OCI-LY3 (cell line): ENCODE measurements around the gene PDHA2.

Experiments
- H2AFZ ChIP-seq: fragments of 200-600, 300-600 bp; shearing (Covaris generic); 2 replicates; pipeline ENCODE4 v1.6.0; 2014; ENCODE audit warnings: antibody characterized with exemption, low read depth, low read length
- H3K27ac ChIP-seq: fragments of 200-600, 300-600 bp; sonication (generic); 2 replicates; pipeline ENCODE4 v1.5.1; 2014; ENCODE audit warnings: mild to moderate bottlenecking, low read length, moderate library complexity, mixed read lengths
- H3K27me3 ChIP-seq: fragments of 200-600, 300-600 bp; sonication (generic); 2 replicates; pipeline ENCODE4 v1.6.1; 2014; ENCODE audit warnings: low read depth, low read length, mixed read lengths
- H3K36me3 ChIP-seq: fragments of 200-600, 300-600 bp; sonication (generic); replicated peaks from 2 replicates; pipeline ENCODE3; 2014; ENCODE audit warnings: low read depth, low read length, mixed read lengths
- H3K4me1 ChIP-seq: fragments of 300-600, 200-600 bp; sonication (generic); 2 replicates; pipeline ENCODE4 v1.6.1; 2014; ENCODE audit warnings: low read length, mixed read lengths
- H3K4me2 ChIP-seq: fragments of 200-600, 300-600 bp; sonication (generic); 2 replicates; pipeline ENCODE4 v1.6.1; 2014; ENCODE audit warnings: low read length, mixed read lengths
- H3K4me3 ChIP-seq: fragments of 300-600, 200-600 bp; sonication (generic); 2 replicates; pipeline ENCODE4 v1.5.1; 2014; ENCODE audit warnings: antibody characterized with exemption, mild to moderate bottlenecking, low read length, moderate library complexity
- H3K79me2 ChIP-seq: fragments of 300-600, 200-600 bp; shearing (Covaris generic); 2 replicates; pipeline ENCODE4 v1.6.1; 2014; ENCODE audit warnings: mild to moderate bottlenecking, low read length, mixed read lengths
- H3K9ac ChIP-seq: fragments of 300-600, 200-600 bp; shearing (Covaris generic); 2 replicates; pipeline ENCODE4 v1.6.0; 2014; ENCODE audit warnings: mild to moderate bottlenecking, low read length, moderate library complexity
- H3K9me3 ChIP-seq: fragments of 200-600, 300-600 bp; shearing (Covaris generic); 2 replicates; pipeline ENCODE4 v1.6.1; 2014; ENCODE audit warnings: low read length, mixed read lengths; ENCODE audit not compliant: insufficient read depth
- H4K20me1 ChIP-seq: fragments of 200-600, 300-600 bp; sonication (generic); 2 replicates; pipeline ENCODE4 v1.6.1; 2016; ENCODE audit warnings: low read length, mixed read lengths; ENCODE audit not compliant: insufficient read depth
- EZH2phosphoT487 ChIP-seq: fragments of 200-600 bp; shearing (Covaris generic); IDR thresholded peaks from 2 replicates; pipeline ENCODE4 v1.6.1; 2018; ENCODE audit warnings: antibody characterized with exemption, mixed run types, low read depth
- TF ChIP-seq, protein P1 (sequence below): fragments of 200-600, 300-600 bp; sonication (generic); IDR thresholded peaks from 2 replicates; pipeline ENCODE4 v1.5.1; 2014; ENCODE audit warnings: antibody characterized with exemption, low read length, low read depth

The PDHA2 gene

DNA sequence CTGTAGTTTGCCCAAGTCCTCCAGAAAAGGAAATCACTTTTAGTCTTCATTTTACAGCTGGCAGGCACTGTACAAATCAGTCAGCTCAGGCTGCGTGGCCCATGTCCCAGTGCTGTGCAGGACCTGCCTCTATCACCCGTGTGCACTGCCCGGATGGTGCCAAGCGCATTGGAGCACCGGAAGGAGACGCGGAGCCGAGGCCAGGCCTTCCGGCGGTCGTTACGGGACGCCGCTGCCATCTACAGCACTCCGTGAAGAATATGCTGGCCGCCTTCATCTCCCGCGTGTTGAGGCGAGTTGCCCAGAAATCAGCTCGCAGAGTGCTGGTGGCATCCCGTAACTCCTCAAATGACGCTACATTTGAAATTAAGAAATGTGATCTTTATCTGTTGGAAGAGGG is at the start of gene PDHA2:
Gene PDHA2 (plus strand): TSS at position 203 of the 400 bp plus-strand sequence. CDS start 58 bp downstream, at position 261.
- no peak within 1 kb of the TSS for H3K27ac ChIP-seq

DNA sequence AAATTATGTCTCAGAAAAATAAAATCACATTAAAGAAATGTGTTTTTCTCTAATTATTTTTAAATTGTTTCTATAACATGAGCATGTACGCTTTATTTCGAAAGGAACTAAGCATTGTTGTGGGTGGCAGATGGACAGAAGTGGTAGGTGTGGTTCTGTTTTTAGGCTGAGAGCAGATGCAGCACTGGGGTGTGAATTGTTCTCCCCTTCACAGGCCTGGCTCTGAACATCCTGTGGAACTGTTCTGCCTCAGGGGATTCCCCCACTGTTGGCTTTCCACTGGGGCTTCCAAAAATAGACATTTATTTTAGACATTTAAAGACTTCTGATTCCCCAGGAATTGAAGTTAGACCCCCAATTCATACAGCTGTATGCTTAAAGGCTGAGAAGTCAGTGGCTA is 41.9 kb upstream of the PDHA2 start:
- Histone ChIP-seq H4K20me1 (no peaks in the 10 kb centered on the region), H3K79me2 (no peaks in the 10 kb centered on the region), H3K4me2 (no peak overlapping the region), H3K4me3 (no peak overlapping the region), H3K9me3 (no peaks in the 10 kb centered on the region), H2AFZ (no peak overlapping the region), H3K27me3 (no peaks in the 10 kb centered on the region), H3K9ac (no peak overlapping the region), H3K36me3 (no peaks in the 10 kb centered on the region), H3K27ac (no peak overlapping the region), H3K4me1 (no peaks in the 10 kb centered on the region)
- TF ChIP-seq, protein P1, sequence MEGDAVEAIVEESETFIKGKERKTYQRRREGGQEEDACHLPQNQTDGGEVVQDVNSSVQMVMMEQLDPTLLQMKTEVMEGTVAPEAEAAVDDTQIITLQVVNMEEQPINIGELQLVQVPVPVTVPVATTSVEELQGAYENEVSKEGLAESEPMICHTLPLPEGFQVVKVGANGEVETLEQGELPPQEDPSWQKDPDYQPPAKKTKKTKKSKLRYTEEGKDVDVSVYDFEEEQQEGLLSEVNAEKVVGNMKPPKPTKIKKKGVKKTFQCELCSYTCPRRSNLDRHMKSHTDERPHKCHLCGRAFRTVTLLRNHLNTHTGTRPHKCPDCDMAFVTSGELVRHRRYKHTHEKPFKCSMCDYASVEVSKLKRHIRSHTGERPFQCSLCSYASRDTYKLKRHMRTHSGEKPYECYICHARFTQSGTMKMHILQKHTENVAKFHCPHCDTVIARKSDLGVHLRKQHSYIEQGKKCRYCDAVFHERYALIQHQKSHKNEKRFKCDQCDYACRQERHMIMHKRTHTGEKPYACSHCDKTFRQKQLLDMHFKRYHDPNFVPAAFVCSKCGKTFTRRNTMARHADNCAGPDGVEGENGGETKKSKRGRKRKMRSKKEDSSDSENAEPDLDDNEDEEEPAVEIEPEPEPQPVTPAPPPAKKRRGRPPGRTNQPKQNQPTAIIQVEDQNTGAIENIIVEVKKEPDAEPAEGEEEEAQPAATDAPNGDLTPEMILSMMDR, result no peak
- no peak for TF ChIP-seq EZH2phosphoT487

More for the DNA sequence above, at the start of gene PDHA2:
- no peaks in the 10 kb centered on the region for H4K20me1 ChIP-seq
- TF ChIP-seq, protein P1, result no peak
- TF ChIP-seq EZH2phosphoT487, result no peak
- no peak within 1 kb of the TSS for H3K4me2 ChIP-seq
- no peaks in the 10 kb centered on the region for H3K36me3 ChIP-seq
- no peak within 1 kb of the TSS for H2AFZ ChIP-seq
- H3K79me2 ChIP-seq, result no peaks in the 10 kb centered on the region
- no peaks in the 10 kb centered on the region for H3K9me3 ChIP-seq
- no peaks in the 10 kb centered on the region for H3K4me1 ChIP-seq
- H3K4me3 ChIP-seq, result no peak within 1 kb of the TSS
- 0 out of 2 replicates have a peak, but pooled peaks cover 2% of the 10 kb centered on the region for H3K27me3 ChIP-seq
- H3K9ac ChIP-seq, result no peak within 1 kb of the TSS

DNA sequence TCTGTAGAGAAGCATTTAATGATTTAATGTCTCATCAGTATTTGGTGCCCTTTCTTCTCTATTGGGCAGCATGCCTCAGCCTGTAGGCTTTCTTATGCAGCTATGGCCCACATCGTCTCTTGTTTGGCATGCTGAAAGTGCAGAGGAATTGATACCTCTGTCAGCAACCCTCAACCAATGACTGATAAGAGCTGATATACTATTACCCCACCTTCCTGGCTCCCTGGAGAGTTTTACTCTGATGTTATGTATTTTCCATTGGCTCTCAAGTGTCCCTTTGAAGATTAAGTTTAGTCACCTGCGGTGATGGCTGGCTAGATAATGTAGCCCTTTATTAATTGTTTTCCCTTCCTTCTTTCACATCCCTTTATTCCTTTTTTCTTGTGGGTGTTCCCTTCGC is 41.2 kb upstream of the PDHA2 start:
- no peaks in the 10 kb centered on the region for H3K9me3 ChIP-seq
- H2AFZ ChIP-seq, result no peak overlapping the region
- H3K27ac ChIP-seq, result no peak overlapping the region
- no peaks in the 10 kb centered on the region for H3K4me1 ChIP-seq
- no peaks in the 10 kb centered on the region for H3K36me3 ChIP-seq
- TF ChIP-seq, protein P1, result no peak
- TF ChIP-seq EZH2phosphoT487, result no peak
- no peak overlapping the region for H3K9ac ChIP-seq
- H4K20me1 ChIP-seq, result no peaks in the 10 kb centered on the region
- H3K4me3 ChIP-seq, result no peak overlapping the region
- no peak overlapping the region for H3K4me2 ChIP-seq
- no peaks in the 10 kb centered on the region for H3K27me3 ChIP-seq
- no peaks in the 10 kb centered on the region for H3K79me2 ChIP-seq

DNA sequence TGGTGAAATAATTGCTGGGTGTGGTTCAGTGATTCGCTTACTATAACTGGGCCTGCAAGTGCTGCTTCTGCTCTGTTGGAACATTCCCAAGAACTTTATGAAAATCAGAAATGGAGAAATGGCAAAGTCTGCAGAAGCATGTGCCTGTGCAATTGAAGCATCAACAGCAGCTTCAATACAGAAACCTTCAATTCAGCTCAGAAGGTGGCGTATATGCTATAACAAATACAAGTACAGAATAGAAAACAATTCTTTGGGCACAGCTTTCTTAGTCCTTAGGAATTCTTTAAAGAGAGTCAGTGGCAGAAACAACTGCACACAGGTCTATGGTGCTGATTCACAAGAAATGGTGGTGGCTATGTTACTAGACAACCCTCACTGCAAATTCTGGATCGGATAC is 18.0 kb upstream of the PDHA2 start:
- no peaks in the 10 kb centered on the region for H3K79me2 ChIP-seq
- no peak overlapping the region for H3K4me2 ChIP-seq
- H3K4me3 ChIP-seq, result no peak overlapping the region
- no peaks in the 10 kb centered on the region for H3K36me3 ChIP-seq
- no peak overlapping the region for H3K9ac ChIP-seq
- H4K20me1 ChIP-seq, result no peaks in the 10 kb centered on the region
- TF ChIP-seq, protein P1, result no peak
- TF ChIP-seq EZH2phosphoT487, result no peak
- H3K27ac ChIP-seq, result no peak overlapping the region
- no peak overlapping the region for H2AFZ ChIP-seq
- H3K9me3 ChIP-seq, result no peaks in the 10 kb centered on the region
- H3K27me3 ChIP-seq, result no peaks in the 10 kb centered on the region
- H3K4me1 ChIP-seq, result no peaks in the 10 kb centered on the region
